HepG2 (cell line): ENCODE results near the gene SALL4. TPM values are rescaled to one million over a fixed set of nuclear protein-coding genes. Genes with fewer than 3 reads are reported as not detected.

ENCODE experiments used
- ATF4 ChIP-seq, 2 experiments: fragments of 450-650 bp in 1 of 2; sonication (generic) in 1 of 2; formaldehyde crosslinking; IDR thresholded peaks; 2 replicates each; pipeline versions ENCODE4 v1.5.0 to v1.8.0; 2020 to 2022; ENCODE audit warnings: mild to moderate bottlenecking in 1 of 2, missing genetic modification reagents in 1 of 2
- BCL6 ChIP-seq: IDR thresholded peaks from 2 replicates; pipeline ENCODE4 v1.6.1; 2016; ENCODE audit warnings: missing genetic modification reagents, missing compliant biosample characterization
- GATAD2A ChIP-seq: IDR thresholded peaks from 2 replicates; pipeline ENCODE4 v1.6.1; 2016
- MAFF ChIP-seq: IDR thresholded peaks from 2 replicates; pipeline ENCODE4 v1.6.1; 2011; ENCODE audit warnings: low read depth, low read length, improper control_type of control experiment
- NR2F6 ChIP-seq, 2 experiments: IDR thresholded peaks; 2 replicates each; pipeline ENCODE4 v1.6.1; 2016; ENCODE audit warnings: antibody characterized with exemption in 1 of 2, mild to moderate bottlenecking in 1 of 2
- THAP9 ChIP-seq: sonication (generic); formaldehyde crosslinking; IDR thresholded peaks from 2 replicates; pipeline ENCODE4; 2020; ENCODE audit warnings: missing genetic modification reagents, mild to moderate bottlenecking, borderline replicate concordance
- ZNF513 ChIP-seq: sonication (generic); formaldehyde crosslinking; conservative IDR thresholded peaks from 2 replicates; pipeline ENCODE4 v1.5.0; 2020; ENCODE audit warnings: missing genetic modification reagents
- ZNF570 ChIP-seq: sonication (generic); formaldehyde crosslinking; IDR thresholded peaks from 2 replicates; pipeline ENCODE4 v1.4.0; 2020; ENCODE audit warnings: mild to moderate bottlenecking, missing genetic modification reagents, borderline replicate concordance
- ZNF83 ChIP-seq: sonication (generic); formaldehyde crosslinking; IDR thresholded peaks from 2 replicates; pipeline ENCODE4 v1.4.0; 2020; ENCODE audit warnings: missing genetic modification reagents, mild to moderate bottlenecking, borderline replicate concordance
- polyA plus RNA-seq, 8 experiments: library from polyadenylated mRNA; depleted of rRNA in 3 of 8; stranded (reverse) in 7 of 8; unstranded in 1 of 8; fragments of >200 nt; fragmentation: Illumina TruSeq in 4 of 8; extraction: Trizol in 4 of 8; gene quantifications; 2 replicates each; pipeline versions ENCODE4 v1.2.1 to v1.2.3, GENCODE V29; 2011 to 2016; ENCODE audit warnings: low read depth in 4 of 8, missing spikeins in 1 of 8, mixed read lengths in 1 of 8; ENCODE audit not compliant: insufficient read depth in 1 of 8
- total RNA-seq, 5 experiments: library from RNA; depleted of rRNA; stranded (reverse); fragments of >200 nt; fragmentation: Illumina TruSeq; extraction: Trizol; gene quantifications; 2 replicates each; pipeline ENCODE4 v1.2.3, GENCODE V29; 2016; ENCODE audit warnings: low read depth in 1 of 5

Gene SALL4
- total and polyA plus RNA-seq, 2 of the 13 experiments (the other 11 are each of a cell fraction or from before 2014, with no cell fraction given), result 0.33 to 1.8 TPM

GRCh38 chr20:51734876-51735720 lies 67.2 kb downstream of the SALL4 start (continued):
- TF ChIP-seq BCL6 (CRISPR knock-in tag) (peak; percentile 57), ZNF513 (no peak), ZNF83 (0 out of 2 replicates have a peak, but pooled peaks have one; percentile 50), NR2F6 (IDR thresholded peaks at IDR 0.05) (peak; percentile 16; the same call in 1 of the 2 replicates), NR2F6 (CRISPR knock-in tag; IDR thresholded peaks at IDR 0.05) (peak; percentile 54; the same call in 1 of the 2 replicates), ZNF570 (CRISPR knock-in tag) (no peak), THAP9 (CRISPR knock-in tag) (peak; percentile 26; the same call in 1 of the 2 replicates), ATF4 (CRISPR knock-in tag; IDR thresholded peaks at IDR 0.05) (no peak), GATAD2A (CRISPR knock-in tag) (0 out of 2 replicates have a peak, but pooled peaks have one; percentile 11), MAFF (0 out of 2 replicates have a peak, but pooled peaks have one; percentile 26)
